T-helper 2 cell treated with Interferon-gamma antibody and Interleukin-4, amounts not matched to agents 100 ng/mL and 5 ng/mL, for 36 hours (primary cell): ENCODE measurements around the gene CCNA2. TPM values are rescaled to one million over a fixed set of nuclear protein-coding genes. Genes with fewer than 3 reads are reported as not detected.

Experiments used
- intact Hi-C: fragments of 100-400 bp; cut with micrococcal nuclease; formaldehyde crosslinking; loops from one replicate; pipeline ENCODE4 v1.15.1; 2023
- total RNA-seq: library from RNA; stranded (reverse); gene quantifications from 2 replicates; pipeline ENCODE4 v1.2.3, GENCODE V29; 2022

Gene CCNA2
- total RNA-seq, 1 donor from 2014 or later = 85.0 TPM

DNA sequence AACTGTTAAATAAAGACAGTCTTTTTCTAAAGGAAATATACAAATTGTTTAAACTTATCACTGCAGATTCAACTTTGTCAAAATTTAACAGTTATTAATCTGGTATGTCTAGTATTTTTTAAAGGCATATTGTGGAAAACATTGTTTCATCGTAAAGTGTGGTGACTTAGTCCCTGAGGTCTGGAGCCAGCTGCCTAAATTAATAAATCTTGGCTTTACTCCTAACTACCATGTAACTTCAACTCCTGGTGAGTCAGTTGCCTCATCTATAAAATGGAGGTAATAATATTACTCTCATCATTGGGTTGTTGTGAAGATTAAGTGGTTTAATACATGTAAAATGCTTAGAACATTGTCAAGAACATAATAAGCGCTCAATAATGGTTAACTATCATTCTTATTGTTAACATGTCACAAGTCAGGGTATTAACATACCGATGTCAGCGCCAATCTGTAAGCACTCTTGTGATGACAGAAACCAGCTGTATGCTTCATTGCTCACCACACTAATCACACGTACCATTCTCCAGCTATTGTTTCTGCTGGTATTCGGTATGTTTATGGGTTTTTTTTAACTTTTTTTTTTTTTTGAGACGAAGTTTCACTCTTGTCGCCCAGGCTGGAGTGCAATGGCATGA, 44.6 kb downstream of the CCNA2 start:
- intact Hi-C loops = no loop called here

DNA sequence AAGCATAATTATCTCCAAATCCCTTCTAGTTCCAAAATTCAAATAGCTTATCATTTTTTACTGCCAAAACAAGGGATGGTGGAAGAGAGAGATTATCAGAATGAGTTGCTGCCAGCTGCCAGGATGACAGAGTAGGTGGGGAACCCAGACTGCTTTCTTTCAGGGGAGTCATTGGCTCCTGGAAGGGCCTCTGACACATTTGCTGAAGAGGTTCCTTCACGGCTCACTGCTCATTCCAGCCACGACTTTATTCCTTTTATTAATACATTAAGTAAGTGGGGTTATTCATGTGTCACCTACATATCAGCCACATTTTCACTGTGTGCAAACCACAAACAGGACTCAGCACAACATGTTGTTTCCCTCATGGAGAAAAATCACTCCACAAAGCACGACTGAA, 46.1 kb downstream of the CCNA2 start:
- intact Hi-C loops = no loop called here

GRCh38 chr4:121776610-121777401, 46.9 kb downstream of the CCNA2 start:
- intact Hi-C loops = no loop called here

DNA sequence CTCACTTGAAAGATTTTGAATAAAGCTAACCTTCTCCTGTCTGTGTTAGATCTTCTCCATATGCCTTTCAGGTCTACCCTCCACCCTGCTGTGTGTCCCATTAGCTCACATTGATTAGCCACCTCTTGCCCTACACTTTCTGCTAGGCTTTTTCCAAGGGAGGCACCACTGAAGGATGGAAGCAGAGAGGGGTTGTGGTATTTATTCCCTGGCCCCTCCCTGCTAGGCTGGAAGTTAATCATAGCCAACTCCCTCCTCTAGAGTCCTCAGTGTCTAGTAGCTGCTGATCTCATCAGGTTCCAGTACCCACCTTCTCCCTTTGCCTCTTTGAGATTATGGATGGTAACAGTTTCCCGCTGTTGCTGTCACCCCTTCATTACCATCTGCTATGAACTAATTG, 49.8 kb downstream of the CCNA2 start:
- intact Hi-C loops = no loop called here

DNA sequence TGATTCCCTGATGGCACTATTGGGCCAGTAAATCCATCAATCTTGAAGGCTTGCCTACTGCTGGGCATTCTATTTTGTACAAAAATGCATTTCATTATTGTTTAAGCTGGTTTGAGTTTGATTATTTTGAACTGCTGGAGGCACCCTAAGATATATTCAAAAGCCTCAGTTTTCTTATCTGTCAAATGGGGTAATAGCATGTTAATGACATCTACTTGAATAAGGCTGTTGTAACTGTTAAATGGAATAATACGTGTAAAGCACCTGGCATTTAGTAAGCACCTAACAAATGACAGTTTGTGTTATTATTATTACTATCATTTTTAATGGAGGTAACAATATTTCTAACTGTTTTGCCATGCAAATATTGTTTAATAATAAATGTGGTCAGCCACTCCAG, 51.8 kb downstream of the CCNA2 start:
- intact Hi-C loops = no loop called here

- intact Hi-C loops = no loop called here
These were observed 54.3 kb downstream of the CCNA2 start for GRCh38 chr4:121769341-121769740.

DNA sequence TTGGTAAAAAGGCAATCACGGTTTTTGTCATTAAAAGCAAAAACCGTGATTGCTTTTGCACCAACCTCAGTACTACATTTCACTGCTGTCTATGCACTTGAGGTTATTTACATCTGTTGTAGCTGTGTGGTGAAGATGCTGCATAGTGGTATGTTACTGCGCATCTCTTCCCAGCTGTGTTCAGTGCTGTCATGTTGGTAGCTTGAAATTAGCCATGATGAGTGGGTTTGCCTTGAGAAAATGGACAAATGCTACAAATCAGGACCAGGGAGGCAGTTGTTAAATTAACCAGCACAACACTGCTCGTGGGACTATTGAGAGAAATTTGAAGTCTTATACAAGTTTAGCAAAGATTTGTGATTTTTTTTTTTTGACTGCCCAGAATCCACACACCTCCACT, 56.5 kb downstream of the CCNA2 start:
- intact Hi-C loops = no loop called here

Other genes starting within 250 kb of the CCNA2 start
- gene ANXA5, start 126.9 kb downstream of the CCNA2 start, total RNA-seq = 200 and 202 TPM in 2 replicates
- gene SMIM43, start 58.7 kb downstream of the CCNA2 start, total RNA-seq = not detected in 2 replicates
- 53.1 and 54.7 TPM in 2 replicates for gene EXOSC9, start 22.6 kb downstream of the CCNA2 start, total RNA-seq
- 17.5 and 21.5 TPM in 2 replicates for gene BBS7, start 46.6 kb upstream of the CCNA2 start, total RNA-seq
- 0.20 and 0.64 TPM in 2 replicates for gene TRPC3, start 128.2 kb upstream of the CCNA2 start, total RNA-seq